ENCODE data around the gene EEF1G.

DNA sequence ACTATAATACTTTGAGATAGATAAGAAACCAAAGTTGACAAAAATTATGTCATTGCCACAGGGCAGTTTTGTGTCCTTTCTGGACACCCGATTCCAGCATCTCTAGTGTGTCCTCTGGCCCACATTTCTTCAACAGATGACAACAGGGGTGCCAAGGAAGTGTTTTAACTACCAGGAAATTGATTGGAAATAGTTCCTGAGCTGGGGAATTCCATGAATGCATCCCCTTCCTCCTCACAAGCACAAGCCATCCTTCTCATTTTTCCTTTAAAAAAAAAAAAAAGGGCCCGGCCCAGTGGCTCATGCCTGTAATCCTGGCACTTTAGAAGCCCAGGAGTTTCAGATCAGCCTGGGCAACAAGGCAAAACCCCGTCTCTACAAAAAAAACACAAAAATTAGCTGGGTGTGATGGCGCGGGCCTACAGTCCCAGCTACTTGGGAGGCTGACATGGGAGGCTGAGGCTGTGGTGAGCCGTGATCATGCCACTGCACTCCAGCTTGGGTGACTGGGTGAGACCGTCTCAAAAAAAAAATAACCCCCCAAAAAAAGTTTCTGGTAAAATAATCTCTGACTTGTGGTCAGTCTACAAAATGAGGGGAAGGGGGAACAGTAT lies 48.9 kb upstream of the EEF1G start:
- TF ChIP-seq, protein P1, sequence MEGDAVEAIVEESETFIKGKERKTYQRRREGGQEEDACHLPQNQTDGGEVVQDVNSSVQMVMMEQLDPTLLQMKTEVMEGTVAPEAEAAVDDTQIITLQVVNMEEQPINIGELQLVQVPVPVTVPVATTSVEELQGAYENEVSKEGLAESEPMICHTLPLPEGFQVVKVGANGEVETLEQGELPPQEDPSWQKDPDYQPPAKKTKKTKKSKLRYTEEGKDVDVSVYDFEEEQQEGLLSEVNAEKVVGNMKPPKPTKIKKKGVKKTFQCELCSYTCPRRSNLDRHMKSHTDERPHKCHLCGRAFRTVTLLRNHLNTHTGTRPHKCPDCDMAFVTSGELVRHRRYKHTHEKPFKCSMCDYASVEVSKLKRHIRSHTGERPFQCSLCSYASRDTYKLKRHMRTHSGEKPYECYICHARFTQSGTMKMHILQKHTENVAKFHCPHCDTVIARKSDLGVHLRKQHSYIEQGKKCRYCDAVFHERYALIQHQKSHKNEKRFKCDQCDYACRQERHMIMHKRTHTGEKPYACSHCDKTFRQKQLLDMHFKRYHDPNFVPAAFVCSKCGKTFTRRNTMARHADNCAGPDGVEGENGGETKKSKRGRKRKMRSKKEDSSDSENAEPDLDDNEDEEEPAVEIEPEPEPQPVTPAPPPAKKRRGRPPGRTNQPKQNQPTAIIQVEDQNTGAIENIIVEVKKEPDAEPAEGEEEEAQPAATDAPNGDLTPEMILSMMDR (conservative IDR thresholded peaks at IDR 0.05), result no peak
- TF ChIP-seq EZH2 (IDR thresholded peaks at IDR 0.05; ENCODE audit: low read depth), result no peak
